Astrocyte (in vitro differentiated cells and primary cell): ENCODE data around the gene SRC.

ENCODE experiments used
- CTCF ChIP-seq: IDR thresholded peaks from 2 replicates; pipeline ENCODE4 v1.5.1; 2011; ENCODE audit warnings: low read depth, mild to moderate bottlenecking, inconsistent platforms, low read length, moderate library complexity; ENCODE audit not compliant: insufficient read depth
- EZH2 ChIP-seq: IDR thresholded peaks from 2 replicates; pipeline ENCODE4 v1.6.1; 2012; ENCODE audit warnings: mild to moderate bottlenecking, low read length, inconsistent platforms; ENCODE audit not compliant: insufficient read depth

DNA sequence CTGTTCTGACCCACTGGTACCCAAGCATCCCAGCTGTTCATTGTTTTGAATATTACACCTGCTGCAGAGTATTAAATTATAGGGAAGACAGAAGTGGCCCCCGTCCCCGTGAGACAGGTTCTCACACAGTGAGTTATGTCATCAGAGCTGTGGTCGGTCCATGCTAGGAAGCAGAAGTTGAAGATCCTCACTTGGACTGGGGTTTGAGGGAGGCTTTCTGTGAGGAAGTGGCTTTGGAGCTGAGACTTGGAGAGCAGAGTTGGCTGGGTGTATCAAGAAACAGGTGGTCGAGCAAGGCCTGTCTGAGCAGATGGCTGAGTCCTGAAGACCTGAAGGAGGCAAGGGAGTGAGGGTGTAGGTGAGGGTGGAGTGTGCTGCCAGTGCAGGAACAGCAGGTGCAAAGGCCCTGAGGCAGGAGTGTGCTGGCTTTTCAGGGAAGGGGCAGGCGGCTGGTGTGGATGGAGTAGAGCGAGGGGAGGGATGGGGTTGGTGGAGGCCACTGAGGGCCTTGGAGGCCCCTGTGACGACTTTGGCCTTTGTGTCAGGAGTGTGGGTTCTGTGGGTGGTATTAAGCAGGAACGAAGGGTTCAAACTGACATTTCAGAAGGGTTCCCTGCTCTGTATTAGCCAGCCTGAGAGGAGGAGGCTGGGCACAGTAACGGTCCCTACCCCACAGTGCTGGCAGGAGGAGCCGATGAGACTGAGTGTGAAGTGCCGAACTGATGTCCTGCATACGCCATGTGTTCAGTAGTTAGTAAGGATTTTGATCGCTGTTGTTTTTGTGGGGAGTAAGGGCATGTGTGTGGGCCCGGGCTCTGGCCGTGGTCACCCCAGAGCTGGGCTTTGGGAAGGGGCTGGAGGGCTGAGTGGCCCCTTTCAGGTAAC, 11.8 kb downstream of the SRC start:
- TF ChIP-seq CTCF (no peak), EZH2 (no peak)
